ENCODE measurements around the gene RARG.

The RARG gene

GRCh38 chr12:53226815-53227214 is 5.2 kb downstream of the RARG start:
- ChIA-PET POLR2A (no interaction called here), CTCF (interaction anchor here (1.3 kb wide), 3 partner anchors 13 to 18 kb away, joined by 3 to 4 read pairs (median 3); no protein-coding TSS in a partner anchor)
- TF ChIP-seq CTCF (IDR thresholded peaks at IDR 0.05; ENCODE audit: control extremely low read depth, extremely low read depth, low read depth, missing control alignments) = no peak

GRCh38 chr12:53225635-53226424 is 6.2 kb downstream of the RARG start:
- no peak for TF ChIP-seq CTCF (IDR thresholded peaks at IDR 0.05; ENCODE audit: control extremely low read depth, extremely low read depth, low read depth, missing control alignments)
- no peak for DNase-seq (ENCODE audit: extremely low spot score)
- ChIA-PET CTCF (interaction anchor here (0.9 to 1.5 kb wide), 7 partner anchors 12 to 96 kb away, joined by 3 to 5 read pairs (median 4); partner anchors contain the start of gene AAAS), POLR2A (no interaction called here)

More at GRCh38 chr12:53226815-53227214, 5.2 kb downstream of the RARG start:
- DNase-seq (ENCODE audit: extremely low spot score) = no peak

GRCh38 chr12:53224897-53225634 is 6.9 kb downstream of the RARG start:
- CTCF ChIA-PET = interaction anchor here (0.8 to 1.5 kb wide), 6 partner anchors 12 to 97 kb away, joined by 3 to 5 read pairs (median 4); partner anchors contain the start of gene AAAS
- POLR2A ChIA-PET = no interaction called here
- no peak for DNase-seq (ENCODE audit: extremely low spot score)

GRCh38 chr12:53224061-53224896 is 7.7 kb downstream of the RARG start:
- ChIA-PET POLR2A (no interaction called here), CTCF (interaction anchor here (0.8 to 1.5 kb wide), 5 partner anchors 11 to 97 kb away, joined by 3 to 5 read pairs (median 3); partner anchors contain the start of gene AAAS)
- DNase-seq (ENCODE audit: extremely low spot score) = no peak
- no peak for TF ChIP-seq CTCF (IDR thresholded peaks at IDR 0.05; ENCODE audit: control extremely low read depth, extremely low read depth, low read depth, missing control alignments)

More at GRCh38 chr12:53224897-53225634, 6.9 kb downstream of the RARG start:
- TF ChIP-seq CTCF (IDR thresholded peaks at IDR 0.05; ENCODE audit: control extremely low read depth, extremely low read depth, low read depth, missing control alignments) = no peak

GRCh38 chr12:53223389-53224060 is 8.5 kb downstream of the RARG start:
- DNase-seq (ENCODE audit: extremely low spot score) = no peak
- TF ChIP-seq CTCF (IDR thresholded peaks at IDR 0.05; ENCODE audit: control extremely low read depth, extremely low read depth, low read depth, missing control alignments) = no peak
- CTCF ChIA-PET = interaction anchor here (1.0 to 1.6 kb wide), 2 partner anchors 10 to 28 kb away, joined by 3 to 5 read pairs; no protein-coding TSS in a partner anchor
- POLR2A ChIA-PET = interaction anchor here (0.6 kb wide), 1 partner anchor 154 kb away, joined by 5 read pairs; no protein-coding TSS in a partner anchor

Data from GM10248 (cell line).